Activated B cell treated with CpG ODN at 0.5 μM for 24 hours (primary cell): ENCODE results near the gene PRDM16. TPM values are rescaled to one million over a fixed set of nuclear protein-coding genes. Genes with fewer than 3 reads are reported as not detected.

ENCODE experiments used
- ATAC-seq: fragments of 200-7000 bp; cut with Tn5 transposase; one replicate; pipeline ENCODE4 v1.10.0; 2021; ENCODE audit warnings: low read depth, mild to moderate bottlenecking, moderate library complexity
- CTCF ChIA-PET: fragments of 350-600 bp; sonication (Branson Sonifier 250); formaldehyde crosslinking; loops from one replicate; lab custom pipeline; 2021; ENCODE audit warnings: antibody characterized with exemption; lab: Charles Lee
- POLR2A ChIA-PET: fragments of 350-600 bp; sonication (Branson Sonifier 250); formaldehyde crosslinking; loops from one replicate; lab custom pipeline; 2021; ENCODE audit warnings: antibody characterized with exemption; lab: Charles Lee
- DNase-seq: peaks from one replicate; pipeline ENCODE4 v3.0.0; 2022
- H3K27ac Mint-ChIP-seq: one replicate; pipeline ENCODE4 v1.8.0; 2020; ENCODE audit warnings: mixed read lengths
- H3K27me3 Mint-ChIP-seq: one replicate; pipeline ENCODE4 v1.8.0; 2021; ENCODE audit warnings: mixed read lengths
- H3K36me3 Mint-ChIP-seq: one replicate; pipeline ENCODE4 v1.8.0; 2021; ENCODE audit warnings: low read depth, mixed read lengths
- H3K4me1 Mint-ChIP-seq: one replicate; pipeline ENCODE4 v1.8.0; 2021; ENCODE audit warnings: mixed read lengths
- H3K4me3 Mint-ChIP-seq: one replicate; pipeline ENCODE4 v1.8.0; 2020; ENCODE audit warnings: mild to moderate bottlenecking, mixed read lengths
- H3K9me3 Mint-ChIP-seq: one replicate; pipeline ENCODE4 v1.8.0; 2020; ENCODE audit warnings: mixed read lengths
- CTCF ChIP-seq: fragments of 200-600 bp; IDR thresholded peaks from one replicate; pipeline ENCODE4 v1.8.0; 2022; ENCODE audit warnings: antibody characterized with exemption, mild to moderate bottlenecking
- intact Hi-C: fragments of 100-400 bp; cut with micrococcal nuclease; formaldehyde crosslinking; loops from one replicate; pipeline ENCODE4 v1.15.1; 2024
- total RNA-seq: library from RNA; stranded (reverse); gene quantifications from 2 replicates; pipeline ENCODE4 v1.2.3, GENCODE V29; 2022

PRDM16 gene
- total RNA-seq, 1 donor from 2014 or later, result not detected

GRCh38 chr1:3383679-3384078, 314.7 kb downstream of the PRDM16 start:
- no peaks in the 10 kb centered on the region for H3K4me1 Mint-ChIP-seq
- POLR2A ChIA-PET, result no interaction called here
- peaks cover 4% of the 10 kb centered on the region for H3K27me3 Mint-ChIP-seq
- H3K9me3 Mint-ChIP-seq, result no peaks in the 10 kb centered on the region
- intact Hi-C loops, result no loop called here
- no peak for TF ChIP-seq CTCF
- H3K36me3 Mint-ChIP-seq, result no peaks in the 10 kb centered on the region
- no peak overlapping the region for H3K27ac Mint-ChIP-seq
- H3K4me3 Mint-ChIP-seq, result no peak overlapping the region
- no peak for DNase-seq
- ATAC-seq, result no peak
- CTCF ChIA-PET, result no interaction called here

- H3K4me1 Mint-ChIP-seq, result no peaks in the 10 kb centered on the region
- H3K27ac Mint-ChIP-seq, result no peak overlapping the region
- H3K4me3 Mint-ChIP-seq, result no peak overlapping the region
- ATAC-seq (no peak), DNase-seq (no peak)
- ChIA-PET CTCF (no interaction called here), POLR2A (no interaction called here)
- intact Hi-C loops, result no loop called here
- no peaks in the 10 kb centered on the region for H3K36me3 Mint-ChIP-seq
- peaks cover 4% of the 10 kb centered on the region for H3K27me3 Mint-ChIP-seq
- no peak for TF ChIP-seq CTCF
- no peaks in the 10 kb centered on the region for H3K9me3 Mint-ChIP-seq
Measured at GRCh38 chr1:3384407-3384806, 315.4 kb downstream of the PRDM16 start.

GRCh38 chr1:3386205-3387002, 317.4 kb downstream of the PRDM16 start:
- no peaks in the 10 kb centered on the region for H3K9me3 Mint-ChIP-seq
- ChIA-PET POLR2A (no interaction called here), CTCF (no interaction called here)
- H3K36me3 Mint-ChIP-seq, result no peaks in the 10 kb centered on the region
- peaks cover 6% of the 10 kb centered on the region for H3K27me3 Mint-ChIP-seq
- no peak overlapping the region for H3K27ac Mint-ChIP-seq
- DNase-seq, result no peak
- no peaks in the 10 kb centered on the region for H3K4me1 Mint-ChIP-seq
- H3K4me3 Mint-ChIP-seq, result no peak overlapping the region
- no peak for ATAC-seq
- intact Hi-C loops, result no loop called here
- TF ChIP-seq CTCF, result no peak

GRCh38 chr1:3387401-3387800, 318.4 kb downstream of the PRDM16 start:
- Mint-ChIP-seq H3K27ac (no peak overlapping the region), H3K36me3 (no peaks in the 10 kb centered on the region), H3K4me3 (no peak overlapping the region), H3K27me3 (peaks cover 9% of the 10 kb centered on the region), H3K4me1 (no peaks in the 10 kb centered on the region), H3K9me3 (no peaks in the 10 kb centered on the region)
- TF ChIP-seq CTCF, result no peak
- ATAC-seq (no peak), DNase-seq (no peak)
- CTCF ChIA-PET, result no interaction called here
- POLR2A ChIA-PET, result no interaction called here
- intact Hi-C loops, result no loop called here

GRCh38 chr1:3389093-3389833, 320.3 kb downstream of the PRDM16 start:
- no peak overlapping the region for H3K4me3 Mint-ChIP-seq
- no peaks in the 10 kb centered on the region for H3K4me1 Mint-ChIP-seq
- H3K27ac Mint-ChIP-seq, result no peak overlapping the region
- ChIA-PET CTCF (no interaction called here), POLR2A (no interaction called here)
- ATAC-seq, result no peak
- H3K9me3 Mint-ChIP-seq, result no peaks in the 10 kb centered on the region
- peaks cover 17% of the 10 kb centered on the region for H3K27me3 Mint-ChIP-seq
- no peaks in the 10 kb centered on the region for H3K36me3 Mint-ChIP-seq
- intact Hi-C loops, result no loop called here
- DNase-seq, result no peak
- no peak for TF ChIP-seq CTCF
